CD4-positive, alpha-beta T cell treated with Interleukin-17A for 1 hour (primary cell): ENCODE measurements around the gene MED9.

Experiments
- DNase-seq: peaks from one replicate; pipeline ENCODE4 v3.0.0-alpha.2; 2020

Gene MED9

DNA sequence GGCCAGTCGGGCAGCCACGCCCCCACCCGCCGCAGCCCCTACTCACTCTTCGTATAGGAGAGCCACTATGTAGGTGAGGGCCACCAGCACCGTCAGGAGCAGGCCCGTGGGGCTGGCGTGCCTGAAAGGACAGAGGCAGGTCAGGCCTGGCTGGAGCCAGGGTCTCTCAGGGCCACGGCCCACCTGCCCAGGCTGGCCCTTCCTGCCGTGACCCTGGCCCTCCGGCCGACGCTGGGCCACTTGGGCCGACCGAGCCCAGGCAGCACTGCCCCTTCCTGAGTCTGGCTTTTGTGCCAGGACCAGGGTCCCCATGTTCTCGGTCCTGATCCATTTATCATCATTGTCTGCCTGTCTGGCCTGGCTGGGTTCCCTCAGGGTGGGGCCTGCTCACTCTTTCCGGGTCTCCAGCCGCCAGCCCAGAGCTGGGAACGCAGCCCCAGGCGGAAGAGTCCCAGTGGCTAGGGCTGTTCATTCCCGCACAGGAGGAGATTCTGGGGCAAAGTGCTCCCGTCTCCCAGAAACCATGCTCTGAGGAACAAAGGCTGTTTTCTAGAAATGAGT is 29.5 kb downstream of the MED9 start:
- no peak for DNase-seq

DNA sequence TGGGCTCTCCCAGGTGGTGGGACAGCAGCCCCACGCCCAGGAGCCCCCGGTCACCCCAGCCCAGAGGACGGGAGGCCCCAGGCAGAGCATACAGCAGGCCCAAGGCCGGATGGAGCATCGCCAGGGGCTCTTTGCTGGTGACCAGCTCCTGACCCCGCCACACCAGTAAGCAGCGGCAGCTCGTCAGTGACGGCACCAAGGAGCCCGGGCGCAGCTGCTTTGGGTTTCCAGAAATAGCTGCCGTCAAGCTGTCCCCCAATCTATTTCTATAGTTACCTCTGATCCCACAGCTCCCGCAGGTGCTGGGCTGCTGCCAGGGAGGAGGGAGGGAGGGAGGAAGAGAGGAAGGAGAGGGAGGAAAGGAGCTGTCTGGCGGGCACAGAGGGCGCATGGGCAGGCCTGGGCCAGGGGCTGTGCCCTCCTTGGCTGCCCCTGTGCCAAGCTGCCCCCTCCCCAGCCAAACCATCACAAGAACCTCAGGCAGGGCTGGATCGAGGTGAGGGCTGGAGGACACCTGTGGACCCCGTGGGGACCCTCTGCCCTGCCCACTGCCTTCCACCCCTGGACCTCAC is 30.2 kb downstream of the MED9 start:
- no peak for DNase-seq

DNA sequence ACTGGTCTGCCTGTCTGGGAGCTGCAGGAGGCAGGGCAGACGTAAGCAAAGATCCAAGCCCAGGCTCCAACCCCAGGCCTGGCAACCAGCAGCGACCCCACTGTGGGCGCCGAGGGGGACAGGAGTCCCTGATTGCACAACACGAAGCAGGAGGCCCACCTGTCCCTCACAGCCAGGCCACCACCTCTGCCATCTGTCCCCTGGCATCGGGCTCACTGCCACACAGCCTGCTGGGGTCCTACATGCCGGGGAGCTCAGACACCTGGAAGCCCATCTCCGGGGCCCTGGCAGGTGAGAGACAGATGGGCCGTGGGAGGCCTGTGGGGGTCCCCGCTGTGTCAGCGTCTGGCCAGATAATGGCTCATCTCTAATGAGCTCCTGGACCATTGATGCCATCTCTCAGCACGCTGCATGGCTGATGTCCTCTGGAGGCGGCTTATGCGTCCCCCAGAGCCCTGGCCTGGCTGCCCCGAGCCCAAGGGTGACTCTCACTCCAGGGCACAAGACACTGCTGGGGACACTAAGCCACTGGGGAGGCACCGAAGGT is 30.7 kb downstream of the MED9 start:
- no peak for DNase-seq

DNA sequence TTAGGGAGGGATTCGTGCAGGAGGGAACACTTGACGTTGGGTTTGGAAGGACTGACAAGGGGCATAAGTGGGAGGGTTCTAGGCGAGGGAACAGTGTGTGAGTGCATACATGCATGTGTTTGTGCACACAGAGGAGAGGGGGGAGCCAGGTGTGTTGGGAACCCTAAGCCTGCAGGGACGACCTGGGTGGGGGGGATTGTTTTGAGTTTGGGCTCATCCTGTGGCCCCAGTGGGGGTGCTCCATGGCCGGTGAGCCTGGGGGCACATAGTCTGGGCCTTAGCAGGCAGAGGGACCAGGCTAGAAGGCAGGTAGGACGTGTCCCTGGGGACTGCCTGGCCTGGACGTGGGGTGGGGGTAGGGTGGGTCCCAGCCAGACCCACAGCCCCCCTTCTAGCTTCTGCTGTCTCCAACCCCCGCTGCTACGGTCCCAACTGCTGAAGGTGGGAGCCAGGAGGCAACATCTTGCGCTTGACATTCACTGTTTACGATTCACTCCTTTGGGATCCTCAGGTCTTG is 31.3 kb downstream of the MED9 start:
- no peak for DNase-seq

DNA sequence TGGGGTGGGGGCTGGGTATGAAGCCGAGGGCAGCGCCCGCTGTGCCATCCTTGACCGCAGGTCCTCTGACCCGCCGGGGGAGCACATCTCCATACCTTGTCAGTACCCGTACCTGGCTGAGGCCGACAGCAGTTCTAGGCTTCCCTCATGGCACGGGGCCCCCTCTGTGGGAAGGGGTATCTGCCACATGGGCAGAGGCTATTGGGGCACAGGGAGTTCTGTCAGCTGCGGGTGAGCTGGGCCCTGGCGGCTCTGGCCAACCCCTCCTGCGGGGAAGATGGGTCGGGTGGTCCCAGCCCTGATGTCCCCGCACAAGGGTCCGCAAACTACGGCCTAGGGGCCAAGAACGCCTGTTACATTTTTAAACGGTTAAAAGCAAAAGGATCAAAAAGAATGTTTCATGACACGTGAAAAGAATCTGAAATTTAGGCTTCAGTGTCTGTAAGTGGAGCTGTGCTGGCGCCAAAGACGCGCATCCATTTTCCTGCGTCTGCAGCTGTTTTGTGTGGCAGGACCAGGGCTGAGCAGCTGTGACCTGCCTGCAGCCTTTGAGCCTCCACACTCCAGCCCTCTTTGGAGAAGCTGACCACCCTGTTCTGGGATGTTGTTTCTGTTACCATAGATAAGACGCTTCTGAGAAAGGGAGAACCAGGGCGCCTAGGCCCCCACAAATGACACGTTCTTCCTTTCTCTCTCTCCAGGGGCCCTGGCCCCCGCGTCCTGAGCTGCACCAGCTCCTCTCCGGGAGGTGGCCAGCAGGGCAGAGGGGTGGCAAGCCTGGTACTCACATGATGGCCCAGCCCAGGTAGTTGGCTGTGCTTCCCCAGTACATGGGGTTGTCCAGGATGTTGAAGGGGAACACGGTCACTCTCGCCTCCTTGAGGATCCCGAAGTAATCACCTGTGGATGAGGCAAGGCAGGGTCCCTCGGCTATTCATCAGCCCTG is 32.1 kb downstream of the MED9 start:
- no peak for DNase-seq

DNA sequence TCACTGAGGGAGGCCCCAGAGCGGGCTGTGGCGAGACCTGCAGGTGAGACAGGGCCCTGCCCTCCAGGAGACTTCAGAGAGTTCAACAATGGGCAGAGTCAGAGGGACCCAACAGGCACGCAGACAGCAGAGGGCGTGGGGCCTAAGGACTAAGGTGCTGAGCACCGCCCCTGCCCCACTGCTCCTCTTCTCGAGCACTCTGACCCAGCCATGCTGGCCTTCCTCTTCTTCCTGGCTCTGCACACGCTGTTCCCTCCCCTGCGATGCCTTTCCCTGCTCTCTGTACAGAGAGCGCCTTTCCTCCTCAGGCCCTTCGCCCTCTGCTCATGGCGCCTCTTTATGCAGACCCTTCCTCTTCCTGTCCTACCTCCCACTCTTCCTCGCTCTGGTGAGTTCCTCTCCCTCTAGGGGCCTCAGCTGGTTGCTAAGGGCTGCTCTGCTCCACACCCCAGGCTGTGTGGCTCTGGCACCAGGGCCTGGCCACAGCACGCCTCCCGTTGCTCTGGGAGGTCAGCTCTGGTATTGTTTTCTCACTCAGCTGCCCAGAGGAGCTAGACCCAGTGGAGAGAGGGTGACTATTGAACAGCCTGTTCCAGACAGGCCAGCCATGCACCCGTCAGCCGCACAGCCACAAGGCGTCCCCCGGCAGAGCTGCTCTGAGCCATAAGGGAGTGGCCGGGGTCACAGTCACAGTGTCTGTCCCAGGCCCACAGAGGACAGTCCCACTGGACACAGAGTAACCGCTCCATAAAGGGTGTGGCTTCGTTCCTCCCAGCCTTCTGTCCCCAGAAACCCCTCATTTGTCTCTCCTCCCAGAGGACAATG is 33.0 kb downstream of the MED9 start:
- no peak for DNase-seq

DNA sequence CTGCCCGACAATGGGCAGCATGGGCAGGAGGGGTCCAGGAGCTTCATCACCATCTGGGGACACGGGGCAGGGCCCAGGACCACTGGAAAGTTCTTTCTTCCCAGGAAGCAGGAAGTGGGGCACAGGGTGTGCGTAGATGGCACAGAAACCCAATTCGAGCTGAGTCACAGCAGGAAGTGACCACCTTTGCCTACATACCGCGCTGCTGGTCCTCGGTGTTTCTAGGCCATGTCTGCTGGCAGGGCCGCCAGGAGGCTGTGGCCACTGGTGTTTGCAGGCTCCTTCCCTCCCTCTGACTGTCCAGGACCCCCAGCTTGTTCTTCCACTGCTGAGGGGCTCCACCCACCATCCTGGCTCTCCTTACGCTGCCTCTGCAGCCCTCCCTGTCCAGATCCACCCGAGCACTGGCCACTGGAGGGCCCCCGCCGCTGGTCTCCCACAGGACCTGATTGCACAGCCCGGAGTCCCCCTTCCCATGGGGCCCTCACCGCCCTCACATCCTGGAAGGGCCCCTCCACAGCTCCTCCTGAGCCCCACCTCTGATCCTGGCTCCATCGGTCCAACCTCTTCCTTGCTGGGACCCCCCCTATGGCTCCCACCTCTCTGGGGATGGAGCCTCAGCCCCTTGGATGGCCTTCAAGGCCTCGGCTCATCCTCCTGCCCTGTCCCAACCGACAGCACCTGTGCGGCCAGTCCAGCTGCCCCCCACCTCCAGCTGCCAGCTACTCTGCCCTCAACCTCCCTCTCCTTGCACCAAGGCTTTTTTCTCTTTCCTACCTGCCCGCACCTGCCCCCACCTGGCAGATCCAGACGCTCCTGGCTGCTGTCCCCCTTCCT is 33.9 kb downstream of the MED9 start:
- DNase-seq: no peak

DNA sequence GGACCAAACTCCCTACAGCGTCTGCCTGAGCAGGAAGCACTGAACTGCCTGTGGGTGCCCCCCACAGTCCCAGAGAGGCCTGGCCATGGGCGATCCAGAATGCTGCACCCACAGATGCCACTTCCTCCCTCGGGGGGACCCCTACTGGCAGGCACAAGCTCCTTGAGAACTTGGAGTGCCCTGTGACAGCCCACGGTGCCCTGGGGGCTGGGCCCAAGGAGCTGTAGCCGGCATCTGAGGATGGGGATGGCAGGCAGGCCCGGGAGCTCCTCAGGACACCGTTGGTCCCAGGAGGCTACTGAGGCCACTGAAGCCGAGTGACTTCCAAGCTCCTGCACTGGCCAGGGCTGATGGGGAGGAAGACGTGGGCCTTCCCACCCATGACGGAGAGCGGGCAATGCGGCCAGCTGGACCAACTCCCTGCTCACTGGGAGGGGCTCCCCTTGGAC is 34.5 kb downstream of the MED9 start:
- DNase-seq: no peak

DNA sequence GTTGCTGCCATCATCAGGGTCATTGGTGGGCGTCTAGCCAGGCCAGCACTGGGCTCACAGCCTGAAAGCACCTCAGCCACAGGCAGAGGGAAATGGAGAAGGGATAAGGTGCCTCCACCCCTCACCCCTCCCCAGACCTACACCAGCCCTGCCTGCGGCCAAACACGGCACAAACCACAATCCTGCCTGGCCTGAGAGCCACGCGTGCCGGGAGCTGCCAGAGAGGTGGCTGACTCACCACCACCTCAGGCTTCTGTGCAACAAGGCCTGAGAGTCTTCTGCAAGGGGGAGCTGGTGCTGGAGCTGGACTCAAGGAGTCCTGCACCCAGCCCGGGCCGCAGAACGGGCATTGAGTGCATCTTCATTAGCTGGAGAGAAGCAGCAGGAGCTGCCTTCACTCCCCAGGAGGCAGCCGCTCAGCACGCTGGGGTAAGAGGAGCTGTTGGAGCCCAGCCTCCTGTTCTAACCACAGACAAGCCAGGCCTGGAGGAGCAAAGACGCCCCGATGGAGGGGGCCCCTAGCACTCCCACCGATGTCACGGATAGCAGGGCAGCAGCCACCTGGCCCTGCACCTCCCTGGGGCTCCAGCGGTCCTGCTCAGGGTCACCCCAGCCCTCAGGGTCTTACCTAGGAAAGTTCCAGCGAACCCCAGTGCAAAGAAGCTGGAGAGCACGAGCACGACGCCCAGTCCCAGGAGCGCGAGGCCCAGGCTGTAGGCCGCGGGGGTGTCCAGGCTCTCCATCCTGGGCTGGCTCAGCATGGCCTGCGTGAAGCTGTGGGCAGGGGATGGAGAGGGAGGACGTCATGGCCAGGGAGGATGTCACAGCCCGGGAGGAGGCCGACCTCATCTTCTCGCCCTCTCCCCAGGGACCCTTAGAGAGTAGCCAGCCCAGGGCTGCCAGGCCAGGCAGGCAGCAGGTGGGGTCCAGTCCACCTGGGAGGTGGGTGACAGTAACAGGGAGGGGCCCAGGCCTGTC is 35.4 kb downstream of the MED9 start:
- no peak for DNase-seq

DNA sequence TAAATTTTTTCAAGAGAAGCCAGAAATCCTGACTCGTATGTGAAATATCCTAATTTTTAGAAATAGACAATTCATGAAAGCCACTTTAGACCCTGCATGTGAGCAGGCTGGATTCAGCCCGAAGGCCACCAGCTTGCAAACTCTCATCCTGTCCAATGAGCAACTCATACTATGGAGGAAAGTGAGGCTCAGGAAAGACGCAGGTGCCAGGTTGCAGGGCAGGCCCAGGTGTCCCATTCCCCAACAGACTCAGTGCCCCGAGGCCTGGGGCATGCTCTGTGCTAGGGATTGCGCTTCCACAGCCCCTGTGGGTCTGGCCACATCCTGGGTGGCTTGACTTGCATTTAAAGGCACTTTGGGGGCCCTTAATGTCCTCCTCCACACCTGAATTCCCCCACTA is 36.1 kb downstream of the MED9 start:
- DNase-seq: no peak

DNA sequence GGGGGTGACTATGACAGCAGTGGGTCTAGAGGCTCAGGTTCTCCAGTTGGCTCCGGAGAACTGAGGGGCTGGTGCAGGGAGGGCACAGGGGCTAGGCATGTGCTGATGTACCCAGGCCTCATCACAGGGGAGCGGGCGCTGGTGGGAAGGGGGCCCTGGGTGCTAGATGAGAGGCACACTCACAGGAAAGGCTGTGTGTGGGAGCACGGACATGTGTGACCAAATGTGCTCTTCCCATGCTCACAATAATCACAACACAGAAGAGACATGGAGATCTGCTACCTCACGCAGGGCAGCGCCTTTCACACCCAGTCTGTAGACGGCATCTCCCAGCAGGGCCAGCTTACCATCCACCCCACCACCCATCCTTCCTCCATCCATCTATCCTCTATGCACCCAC is 36.8 kb downstream of the MED9 start:
- DNase-seq: no peak

DNA sequence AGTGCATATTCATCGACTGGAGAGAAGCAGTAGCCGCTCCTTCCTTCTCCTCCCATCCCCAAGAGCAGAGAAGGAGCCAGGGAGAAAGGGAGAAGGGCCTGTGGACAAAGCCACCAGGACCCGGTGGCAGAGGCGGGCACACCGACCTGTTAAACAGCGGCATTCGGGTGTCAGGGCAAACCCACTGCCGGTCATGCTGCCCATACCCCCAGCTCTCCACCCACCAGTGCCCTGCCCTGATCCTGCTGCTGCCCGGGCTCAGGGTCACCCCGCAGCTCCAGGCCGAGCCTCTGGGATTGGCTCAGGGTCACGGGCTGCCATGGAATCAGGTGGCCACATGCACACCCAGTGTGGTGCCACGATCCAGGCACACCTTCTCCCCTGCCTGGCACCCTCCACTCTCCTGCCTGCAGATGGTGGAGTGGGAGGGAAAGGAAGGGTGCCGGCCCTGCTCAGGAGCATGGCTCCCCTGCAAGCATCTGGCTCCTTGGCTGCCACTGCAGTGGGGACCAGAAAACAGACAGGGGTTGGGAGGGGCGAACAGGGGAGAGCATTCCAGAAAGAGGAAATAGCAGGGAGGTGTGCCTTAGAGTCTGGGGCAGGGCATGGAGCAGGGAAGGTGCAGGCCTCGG is 37.7 kb downstream of the MED9 start:
- DNase-seq: no peak

DNA sequence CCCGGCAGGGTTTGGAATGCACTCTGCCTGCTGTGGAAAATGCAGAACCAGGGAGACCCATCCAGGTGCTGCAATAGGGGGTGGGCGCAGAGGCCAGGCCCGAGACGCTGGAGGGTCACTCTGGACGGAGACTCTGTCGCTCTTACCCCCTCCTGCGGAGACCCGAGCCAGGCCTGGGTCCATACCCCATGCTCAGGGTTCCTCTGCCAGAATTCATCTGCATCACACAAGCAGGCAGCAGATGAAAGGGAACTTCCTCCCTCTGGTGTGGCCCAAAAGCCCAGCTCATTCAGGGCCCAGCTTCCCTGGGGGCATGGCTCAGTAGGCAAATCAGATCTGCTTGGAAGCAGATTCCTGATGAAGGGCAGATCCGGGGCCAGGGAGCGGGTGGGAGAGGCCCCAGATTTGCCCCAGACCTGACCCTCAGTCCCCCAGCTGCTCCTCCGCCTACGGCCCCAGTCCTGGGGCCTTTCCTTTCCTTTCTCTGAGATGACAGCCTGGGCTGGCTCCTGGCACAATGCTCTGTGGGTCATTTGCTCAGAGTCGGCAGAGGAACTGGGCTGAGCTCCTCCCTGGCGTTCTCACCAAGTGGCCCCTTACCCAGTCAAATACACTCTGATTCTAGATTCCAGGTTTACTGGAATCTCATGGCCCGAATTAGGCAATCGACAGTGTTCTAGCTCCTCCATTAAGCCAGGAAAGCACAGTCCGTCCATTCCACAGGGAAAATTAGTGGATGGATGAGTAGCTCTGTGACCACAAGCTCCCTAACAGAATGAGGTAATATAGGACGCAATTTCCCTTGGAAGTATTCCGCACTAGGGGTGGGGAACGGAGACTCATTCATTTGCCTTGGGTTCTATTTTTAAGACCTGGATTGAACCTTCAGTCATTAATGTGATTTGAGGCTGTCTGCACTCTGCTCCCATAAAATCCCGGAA is 38.5 kb downstream of the MED9 start:
- no peak for DNase-seq

DNA sequence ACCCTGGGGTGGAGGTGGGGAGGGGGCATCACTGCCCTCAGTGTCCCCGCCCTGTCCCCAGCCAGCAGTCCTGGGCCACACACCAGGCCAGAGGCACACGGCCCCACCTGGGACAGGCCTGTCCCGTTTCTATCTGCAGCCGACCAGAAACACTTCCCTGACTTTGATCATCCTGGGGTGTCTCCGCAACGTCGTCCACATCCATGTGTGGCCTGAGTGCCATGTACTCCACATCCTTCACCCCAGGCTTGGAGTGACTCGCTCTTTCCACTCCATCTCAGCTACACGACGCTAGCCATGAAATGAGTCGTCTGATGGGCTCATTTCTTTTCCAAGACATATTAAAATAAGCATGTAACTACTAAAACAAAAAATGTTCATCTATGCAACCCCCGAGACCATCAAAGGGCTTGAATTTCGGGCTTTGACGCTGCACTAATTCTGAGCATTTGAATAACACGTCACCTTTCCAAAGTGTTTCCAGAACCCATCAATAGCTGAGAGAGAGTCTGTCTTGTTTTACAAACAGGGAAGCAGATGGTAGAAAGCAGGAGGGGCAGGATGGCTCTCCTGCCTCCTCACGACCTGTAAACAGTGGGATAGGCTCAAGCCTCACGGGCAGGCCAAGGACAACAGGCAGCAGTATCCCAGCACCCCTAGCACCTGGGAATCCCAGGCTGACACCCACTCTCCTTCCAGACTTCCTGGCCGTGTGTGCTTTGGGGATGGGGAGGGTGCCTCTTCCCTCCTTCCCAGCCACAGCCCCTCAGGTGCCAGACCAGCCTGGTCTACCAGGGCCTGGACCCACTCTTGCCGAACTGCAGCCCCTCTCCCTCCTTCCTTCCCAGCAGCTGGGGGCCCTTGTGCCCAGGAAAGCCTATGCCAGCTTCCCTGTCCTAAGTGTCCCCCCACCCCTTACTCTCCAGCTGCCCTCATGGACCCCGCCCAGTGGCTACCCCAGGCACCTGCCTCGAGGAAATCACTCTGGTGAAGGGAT is 39.4 kb downstream of the MED9 start:
- DNase-seq: no peak

DNA sequence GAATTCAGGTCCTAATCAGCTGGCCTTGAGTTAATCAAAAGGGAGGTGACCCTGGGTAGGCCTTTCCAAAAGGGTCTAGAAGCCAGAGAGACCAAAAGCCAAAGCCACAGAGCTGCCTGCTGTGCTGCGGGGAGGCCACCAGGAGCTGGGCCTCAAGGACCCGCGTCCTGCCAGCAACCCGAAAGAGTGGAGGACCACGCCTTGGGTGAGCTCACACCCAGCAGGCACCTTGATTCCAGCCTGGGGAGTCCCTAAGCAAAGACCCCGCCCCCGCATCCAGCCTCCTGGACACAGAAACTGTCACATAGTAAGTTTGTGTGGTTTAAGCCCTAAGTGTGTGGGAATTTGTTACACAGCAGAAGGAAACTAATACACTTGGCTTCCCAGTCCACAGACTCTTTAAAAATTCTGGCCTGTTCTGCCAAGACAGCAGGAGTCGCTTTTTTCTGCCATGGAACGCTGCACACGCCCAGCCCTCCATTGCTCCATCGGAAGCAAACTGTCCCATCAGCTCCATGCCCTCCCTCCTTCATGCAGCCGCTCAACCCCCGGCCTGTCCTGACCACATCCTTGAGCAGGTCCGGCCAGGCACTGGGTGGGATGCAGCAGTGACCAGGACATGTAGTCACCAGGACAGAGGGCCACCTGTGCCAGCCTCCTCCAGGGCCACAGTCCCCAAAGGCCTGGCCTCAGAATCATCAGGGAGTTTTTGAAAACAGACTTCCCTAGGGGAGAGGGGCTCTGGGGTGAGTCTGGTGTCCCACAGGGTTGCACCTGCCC is 40.3 kb downstream of the MED9 start:
- DNase-seq: no peak

DNA sequence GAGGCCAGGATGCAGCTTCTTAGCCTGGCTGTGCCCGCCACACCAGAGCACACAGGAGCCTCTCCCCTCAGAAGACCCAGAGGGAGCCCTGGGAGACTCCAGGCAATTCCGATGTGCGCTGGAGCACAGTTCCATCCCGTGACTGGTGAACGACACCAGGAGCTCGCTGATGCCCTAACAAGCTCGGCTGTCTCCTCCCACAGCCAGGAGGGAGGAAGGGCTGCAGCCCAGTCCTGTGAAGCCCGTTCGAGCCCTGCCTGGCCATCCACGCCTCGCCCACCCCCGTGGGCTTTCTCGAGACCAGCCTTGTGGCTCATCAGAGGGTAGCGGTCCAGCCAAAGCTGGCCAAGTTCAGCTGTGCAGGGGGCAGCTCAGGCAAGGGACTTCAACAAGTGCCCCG is 41.2 kb downstream of the MED9 start:
- DNase-seq: no peak

DNA sequence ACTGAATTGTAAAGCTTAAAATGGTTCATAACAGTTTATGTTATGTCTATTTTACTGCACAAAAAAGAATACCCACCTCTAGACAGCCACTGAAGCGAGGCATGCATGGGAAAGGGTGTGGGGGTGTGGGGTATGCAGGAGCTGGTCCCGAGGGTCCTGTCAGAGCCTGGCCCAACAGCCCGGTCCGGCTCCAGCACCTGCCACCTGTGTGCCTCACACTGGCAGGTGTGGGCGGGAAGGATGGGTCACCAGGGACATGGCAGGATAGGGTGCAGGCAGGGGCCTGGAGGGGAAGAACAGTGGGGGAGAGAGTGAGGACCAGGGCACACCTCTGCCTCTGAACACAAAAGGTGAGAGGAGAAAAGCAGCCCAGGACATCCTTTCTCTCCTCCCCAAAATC is 42.2 kb downstream of the MED9 start:
- DNase-seq: no peak
